ENCODE data around the gene KDM3B.
"Not testable (repeated sequence)": the region's sequence is repeated elsewhere in the genome, so short reads cannot be mapped to it uniquely, and the experiment has no call there.

KDM3B gene

DNA sequence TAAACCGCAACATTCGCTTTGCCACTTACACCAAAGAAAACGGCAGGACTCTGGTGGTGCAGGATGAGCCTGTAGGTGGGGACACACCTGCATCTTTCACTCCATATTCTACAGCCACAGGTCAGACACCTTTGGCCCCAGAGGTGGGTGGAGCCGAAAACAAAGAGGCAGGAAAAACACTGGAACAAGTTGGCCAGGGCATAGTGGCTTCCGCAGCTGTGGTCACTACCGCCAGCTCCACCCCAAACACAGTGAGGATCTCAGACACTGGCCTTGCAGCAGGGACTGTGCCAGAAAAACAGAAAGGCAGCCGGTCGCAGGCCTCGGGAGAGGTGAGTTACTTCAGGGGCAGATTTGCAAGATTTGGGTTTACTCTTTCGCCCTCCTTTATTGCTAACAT, 33.8 kb downstream of the KDM3B start:
- Histone ChIP-seq H3K9ac (ENCODE audit: low read depth, low read length, poor library complexity, severe bottlenecking) (no peak overlapping the region), H3K36me3 (ENCODE audit: insufficient read depth, low read length) (peaks cover 66% of the 10 kb centered on the region), H2AFZ (ENCODE audit: low read length) (no peak overlapping the region), H3F3A (ENCODE audit: low read depth) (no peaks in the 10 kb centered on the region), H3K9me2 (replicated peaks; ENCODE audit: low read depth, low read length) (no peaks in the 10 kb centered on the region), H3K27me3 (ENCODE audit: insufficient read depth, low read length, poor library complexity, severe bottlenecking) (no peaks in the 10 kb centered on the region), H3K79me2 (ENCODE audit: insufficient read depth, low read length) (no peaks in the 10 kb centered on the region), H3K4me2 (ENCODE audit: low read depth, low read length, poor library complexity, severe bottlenecking) (no peak overlapping the region), H3K4me1 (ENCODE audit: insufficient read depth, low read length, poor library complexity, severe bottlenecking) (no peaks in the 10 kb centered on the region), H4K20me1 (ENCODE audit: insufficient read depth, low read length, poor library complexity, severe bottlenecking) (no peaks in the 10 kb centered on the region), H3K4me3 (ENCODE audit: low read length, poor library complexity, severe bottlenecking) (no peak overlapping the region), H3K9me3 (ENCODE audit: insufficient read depth, low read depth, low read length) (no peaks in the 10 kb centered on the region)
- no peak for TF ChIP-seq EZH2phosphoT487 (IDR thresholded peaks at IDR 0.05; ENCODE audit: borderline replicate concordance)
- no peak for TF ChIP-seq CTCF (conservative IDR thresholded peaks at IDR 0.05; ENCODE audit: low read length)

DNA sequence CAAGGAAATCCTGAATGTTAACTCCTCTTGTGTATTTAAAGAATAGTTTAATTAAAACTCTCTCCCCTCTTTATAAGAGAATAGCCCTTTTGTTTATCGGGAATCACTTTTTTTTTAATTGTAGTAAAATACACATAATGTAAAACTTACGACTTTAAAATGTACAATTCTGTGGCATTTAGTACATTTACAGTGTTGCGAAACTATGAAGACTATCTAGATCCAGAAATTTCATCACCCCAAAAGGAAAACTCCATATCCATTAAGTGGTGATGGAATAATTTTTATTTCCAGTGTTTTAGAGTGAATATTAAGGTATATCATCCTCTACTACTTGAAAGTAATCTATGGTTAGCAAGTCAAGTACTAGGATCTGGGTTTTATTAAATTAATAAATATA, 36.8 kb downstream of the KDM3B start:
- Histone ChIP-seq H4K20me1 (ENCODE audit: insufficient read depth, low read length, poor library complexity, severe bottlenecking) (no peaks in the 10 kb centered on the region), H3K79me2 (ENCODE audit: insufficient read depth, low read length) (no peaks in the 10 kb centered on the region), H3F3A (ENCODE audit: low read depth) (no peaks in the 10 kb centered on the region), H3K9me3 (ENCODE audit: insufficient read depth, low read depth, low read length) (no peaks in the 10 kb centered on the region), H3K9ac (ENCODE audit: low read depth, low read length, poor library complexity, severe bottlenecking) (no peak overlapping the region), H2AFZ (ENCODE audit: low read length) (no peak overlapping the region), H3K4me1 (ENCODE audit: insufficient read depth, low read length, poor library complexity, severe bottlenecking) (no peaks in the 10 kb centered on the region), H3K4me3 (ENCODE audit: low read length, poor library complexity, severe bottlenecking) (no peak overlapping the region), H3K36me3 (ENCODE audit: insufficient read depth, low read length) (peaks cover 74% of the 10 kb centered on the region), H3K9me2 (replicated peaks; ENCODE audit: low read depth, low read length) (no peaks in the 10 kb centered on the region), H3K27me3 (ENCODE audit: insufficient read depth, low read length, poor library complexity, severe bottlenecking) (no peaks in the 10 kb centered on the region), H3K4me2 (ENCODE audit: low read depth, low read length, poor library complexity, severe bottlenecking) (no peak overlapping the region)
- TF ChIP-seq CTCF (conservative IDR thresholded peaks at IDR 0.05; ENCODE audit: low read length), result no peak
- no peak for TF ChIP-seq EZH2phosphoT487 (IDR thresholded peaks at IDR 0.05; ENCODE audit: borderline replicate concordance)

- not testable (repeated sequence) for H3K4me3 ChIP-seq (ENCODE audit: low read length, poor library complexity, severe bottlenecking); H3F3A ChIP-seq (ENCODE audit: low read depth); H3K27me3 ChIP-seq (ENCODE audit: insufficient read depth, low read length, poor library complexity, severe bottlenecking); H3K79me2 ChIP-seq (ENCODE audit: insufficient read depth, low read length); H2AFZ ChIP-seq (ENCODE audit: low read length); H3K9me2 ChIP-seq (replicated peaks; ENCODE audit: low read depth, low read length); H3K9me3 ChIP-seq (ENCODE audit: insufficient read depth, low read depth, low read length); H3K4me2 ChIP-seq (ENCODE audit: low read depth, low read length, poor library complexity, severe bottlenecking); H3K4me1 ChIP-seq (ENCODE audit: insufficient read depth, low read length, poor library complexity, severe bottlenecking); H3K9ac ChIP-seq (ENCODE audit: low read depth, low read length, poor library complexity, severe bottlenecking); H4K20me1 ChIP-seq (ENCODE audit: insufficient read depth, low read length, poor library complexity, severe bottlenecking)
- peaks cover 80% of the 10 kb centered on the region for H3K36me3 ChIP-seq (ENCODE audit: insufficient read depth, low read length)
Measured at GRCh38 chr5:138389911-138390310, 37.4 kb downstream of the KDM3B start.

DNA sequence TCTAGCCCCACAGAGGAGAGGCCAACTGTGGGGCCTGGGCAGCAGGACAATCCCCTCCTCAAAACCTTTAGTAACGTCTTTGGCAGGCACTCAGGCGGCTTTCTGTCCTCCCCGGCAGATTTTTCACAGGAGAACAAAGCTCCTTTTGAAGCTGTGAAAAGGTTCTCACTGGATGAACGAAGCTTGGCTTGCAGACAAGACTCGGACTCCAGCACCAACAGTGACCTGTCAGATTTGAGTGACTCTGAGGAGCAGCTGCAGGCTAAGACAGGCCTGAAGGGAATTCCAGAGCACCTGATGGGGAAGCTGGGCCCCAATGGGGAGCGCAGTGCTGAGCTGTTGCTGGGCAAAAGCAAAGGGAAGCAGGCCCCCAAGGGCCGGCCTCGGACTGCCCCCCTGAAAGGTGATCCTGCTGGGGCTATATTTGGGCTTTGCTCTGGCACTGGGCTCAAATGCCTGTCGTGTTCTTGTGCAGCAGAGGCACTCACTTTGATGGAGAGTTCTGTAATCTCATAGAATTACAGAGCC, 39.4 kb downstream of the KDM3B start:
- peaks cover 74% of the 10 kb centered on the region; the same call in 1 of the 2 replicates for H3K36me3 ChIP-seq (ENCODE audit: insufficient read depth, low read length)
- H3K4me1 ChIP-seq (ENCODE audit: insufficient read depth, low read length, poor library complexity, severe bottlenecking), result no peaks in the 10 kb centered on the region
- no peaks in the 10 kb centered on the region for H3K27me3 ChIP-seq (ENCODE audit: insufficient read depth, low read length, poor library complexity, severe bottlenecking)
- H3K9me2 ChIP-seq (replicated peaks; ENCODE audit: low read depth, low read length), result no peaks in the 10 kb centered on the region
- H3K4me3 ChIP-seq (ENCODE audit: low read length, poor library complexity, severe bottlenecking), result no peak overlapping the region
- H3F3A ChIP-seq (ENCODE audit: low read depth), result no peaks in the 10 kb centered on the region
- no peaks in the 10 kb centered on the region for H4K20me1 ChIP-seq (ENCODE audit: insufficient read depth, low read length, poor library complexity, severe bottlenecking)
- H2AFZ ChIP-seq (ENCODE audit: low read length), result no peak overlapping the region
- H3K4me2 ChIP-seq (ENCODE audit: low read depth, low read length, poor library complexity, severe bottlenecking), result no peak overlapping the region
- no peak overlapping the region for H3K9ac ChIP-seq (ENCODE audit: low read depth, low read length, poor library complexity, severe bottlenecking)
- H3K9me3 ChIP-seq (ENCODE audit: insufficient read depth, low read depth, low read length), result no peaks in the 10 kb centered on the region
- H3K79me2 ChIP-seq (ENCODE audit: insufficient read depth, low read length), result no peaks in the 10 kb centered on the region
- no peak for TF ChIP-seq CTCF (conservative IDR thresholded peaks at IDR 0.05; ENCODE audit: low read length)
- TF ChIP-seq EZH2phosphoT487 (IDR thresholded peaks at IDR 0.05; ENCODE audit: borderline replicate concordance), result no peak
